H9 (cell line): ENCODE measurements around the gene PIANP. TPM values are rescaled to one million over a fixed set of nuclear protein-coding genes. Genes with fewer than 3 reads are reported as not detected.

ENCODE experiments used
- DNase-seq: peaks from one replicate; pipeline ENCODE4 v3.0.0-alpha.2; 2017
- H2AFZ ChIP-seq: one replicate; pipeline ENCODE4 v1.6.1; 2013; ENCODE audit warnings: mild to moderate bottlenecking, low read length, control low read depth, moderate library complexity
- H2AK5ac ChIP-seq: 2 replicates; pipeline ENCODE4 v1.6.1; 2013; ENCODE audit warnings: low read length, control low read depth, mixed read lengths; ENCODE audit not compliant: insufficient read length
- H2BK120ac ChIP-seq: one replicate; pipeline ENCODE4 v1.6.1; 2013; ENCODE audit warnings: low read depth, mild to moderate bottlenecking, low read length, control low read depth, inconsistent platforms; ENCODE audit not compliant: poor library complexity, severe bottlenecking
- H2BK12ac ChIP-seq: 2 replicates; pipeline ENCODE4 v1.6.1; 2013; ENCODE audit warnings: low read length, control low read depth, mixed read lengths, low read depth; ENCODE audit not compliant: insufficient read length
- H2BK15ac ChIP-seq: 2 replicates; pipeline ENCODE4 v1.6.1; 2013; ENCODE audit warnings: low read depth, low read length, control low read depth
- H2BK20ac ChIP-seq: one replicate; pipeline ENCODE4 v1.6.1; 2013; ENCODE audit warnings: low read depth, mild to moderate bottlenecking, low read length, control low read depth, inconsistent platforms; ENCODE audit not compliant: poor library complexity, severe bottlenecking
- H2BK5ac ChIP-seq: 2 replicates; pipeline ENCODE4 v1.6.1; 2013; ENCODE audit warnings: low read length, control low read depth, mixed read lengths; ENCODE audit not compliant: insufficient read length
- H3K14ac ChIP-seq: 2 replicates; pipeline ENCODE4 v1.6.1; 2013; ENCODE audit warnings: low read length, control low read depth; ENCODE audit not compliant: insufficient read depth
- H3K18ac ChIP-seq: 2 replicates; pipeline ENCODE4 v1.6.1; 2013; ENCODE audit warnings: low read depth, mild to moderate bottlenecking, mixed read lengths, low read length, control low read depth; ENCODE audit not compliant: insufficient read length
- H3K23ac ChIP-seq: 2 replicates; pipeline ENCODE4 v1.6.1; 2013; ENCODE audit warnings: low read length, control low read depth, mixed read lengths, low read depth; ENCODE audit not compliant: insufficient read length
- H3K23me2 ChIP-seq: 2 replicates; pipeline ENCODE4 v1.6.1; 2013; ENCODE audit warnings: low read depth, mild to moderate bottlenecking, mixed read lengths, low read length, control low read depth; ENCODE audit not compliant: insufficient read length, poor library complexity, severe bottlenecking
- H3K27ac ChIP-seq: 2 replicates; pipeline ENCODE4 v1.5.1; 2013; ENCODE audit warnings: low read length, control low read depth, mixed read lengths, low read depth; ENCODE audit not compliant: insufficient read length
- H3K27me3 ChIP-seq: 2 replicates; pipeline ENCODE4 v1.6.1; 2013; ENCODE audit warnings: low read length, control low read depth, inconsistent platforms; ENCODE audit not compliant: insufficient read depth
- H3K4ac ChIP-seq: 2 replicates; pipeline ENCODE4 v1.6.1; 2013; ENCODE audit warnings: low read depth, mild to moderate bottlenecking, control low read depth, inconsistent platforms, low read length, moderate library complexity
- H3K4me1 ChIP-seq: 2 replicates; pipeline ENCODE4 v1.6.1; 2013; ENCODE audit warnings: low read length, control low read depth, inconsistent platforms; ENCODE audit not compliant: insufficient read depth
- H3K4me2 ChIP-seq: 2 replicates; pipeline ENCODE4 v1.6.1; 2013; ENCODE audit warnings: low read length, control low read depth, mixed read lengths; ENCODE audit not compliant: insufficient read length, insufficient read depth
- H3K56ac ChIP-seq: 2 replicates; pipeline ENCODE4 v1.6.1; 2013; ENCODE audit warnings: low read depth, mild to moderate bottlenecking, mixed read lengths, low read length, control low read depth; ENCODE audit not compliant: insufficient read length
- H3K79me1 ChIP-seq: 2 replicates; pipeline ENCODE4 v1.6.1; 2013; ENCODE audit warnings: low read depth, mild to moderate bottlenecking, moderate library complexity, low read length, control low read depth, inconsistent platforms; ENCODE audit not compliant: insufficient read depth, poor library complexity, severe bottlenecking
- H3K79me2 ChIP-seq: 2 replicates; pipeline ENCODE4 v1.6.1; 2013; ENCODE audit warnings: low read length, control low read depth, inconsistent platforms; ENCODE audit not compliant: insufficient read depth
- H3K9ac ChIP-seq: 2 replicates; pipeline ENCODE4 v1.6.1; 2013; ENCODE audit warnings: low read length, control low read depth, mixed read lengths; ENCODE audit not compliant: insufficient read length; ENCODE audit errors: extremely low read depth
- H3K9me3 ChIP-seq: one replicate; pipeline ENCODE4 v1.6.1; 2013; ENCODE audit warnings: low read depth, low read length, inconsistent platforms; ENCODE audit not compliant: control insufficient read depth
- H3T11ph ChIP-seq: one replicate; pipeline ENCODE4 v1.6.1; 2013; ENCODE audit warnings: mild to moderate bottlenecking, low read length, control low read depth, inconsistent platforms
- H4K20me1 ChIP-seq: one replicate; pipeline ENCODE4 v1.6.1; 2013; ENCODE audit not compliant: control insufficient read depth, insufficient read length, insufficient read depth
- H4K5ac ChIP-seq: 2 replicates; pipeline ENCODE4 v1.6.1; 2013; ENCODE audit warnings: low read depth, mild to moderate bottlenecking, mixed read lengths, low read length, control low read depth; ENCODE audit not compliant: insufficient read length
- H4K8ac ChIP-seq: replicated peaks from 2 replicates; pipeline ENCODE4 v1.6.1; 2013; ENCODE audit warnings: low read length, control low read depth, mixed read lengths, low read depth; ENCODE audit not compliant: insufficient read length
- H4K91ac ChIP-seq: 2 replicates; pipeline ENCODE4 v1.6.1; 2013; ENCODE audit warnings: low read depth, mild to moderate bottlenecking, moderate library complexity, mixed read lengths, low read length, control low read depth; ENCODE audit not compliant: insufficient read length
- H3K27ac Mint-ChIP-seq, 3 experiments: 2 replicates in 2 of 3; 3 replicates in 1 of 3; pipeline ENCODE4 v1.8.0; 2020 to 2021; ENCODE audit warnings: mixed read lengths in 3 of 3, mild to moderate bottlenecking in 1 of 3, moderate library complexity in 1 of 3
- H3K27me3 Mint-ChIP-seq: 2 replicates; pipeline ENCODE4 v1.8.0; 2021; ENCODE audit warnings: low read depth, mild to moderate bottlenecking, moderate library complexity, mixed read lengths
- H3K36me3 Mint-ChIP-seq, 3 experiments: 2 replicates in 2 of 3; 3 replicates in 1 of 3; pipeline ENCODE4 v1.8.0; 2020 to 2021; ENCODE audit warnings: low read depth in 3 of 3, mixed read lengths in 3 of 3; ENCODE audit not compliant: insufficient read depth in 1 of 3
- H3K4me1 Mint-ChIP-seq, 2 experiments: 2 replicates each; pipeline ENCODE4 v1.8.0; 2020; ENCODE audit warnings: mixed read lengths in 2 of 2
- H3K4me3 Mint-ChIP-seq, 2 experiments: 2 replicates in 1 of 2; 3 replicates in 1 of 2; pipeline ENCODE4 v1.8.0; 2020 to 2021; ENCODE audit warnings: mild to moderate bottlenecking in 2 of 2, mixed read lengths in 2 of 2, moderate library complexity in 1 of 2
- H3K9me3 Mint-ChIP-seq, 2 experiments: 2 replicates in 1 of 2; 3 replicates in 1 of 2; pipeline ENCODE4 v1.8.0; 2020; ENCODE audit warnings: mild to moderate bottlenecking in 2 of 2, mixed read lengths in 2 of 2, moderate library complexity in 1 of 2
- WGBS: extraction: QIAGEN DNeasy Blood & Tissue Kit; methylation state at CpG from one replicate; pipeline ENCODE4 v1.1.7; 2013; ENCODE audit warnings: missing lambda C conversion rate, low lambda C conversion rate, mixed read lengths; ENCODE audit not compliant: insufficient read length; ENCODE audit errors: extremely low coverage; 5-methylcytosine and 5-hydroxymethylcytosine counted together
- total RNA-seq: library from RNA; stranded (reverse); gene quantifications from 2 replicates; pipeline ENCODE4 v1.2.1, GENCODE V29; 2021
- TF ChIP-seq, protein P1 (sequence below): fragments of 200-600 bp; sonication (generic); conservative IDR thresholded peaks from 3 replicates; pipeline ENCODE4 v1.8.0; 2021; ENCODE audit warnings: antibody characterized with exemption, mild to moderate bottlenecking

The PIANP gene
- total RNA-seq, 1 experiment from 2014 or later = 6.6 TPM

DNA sequence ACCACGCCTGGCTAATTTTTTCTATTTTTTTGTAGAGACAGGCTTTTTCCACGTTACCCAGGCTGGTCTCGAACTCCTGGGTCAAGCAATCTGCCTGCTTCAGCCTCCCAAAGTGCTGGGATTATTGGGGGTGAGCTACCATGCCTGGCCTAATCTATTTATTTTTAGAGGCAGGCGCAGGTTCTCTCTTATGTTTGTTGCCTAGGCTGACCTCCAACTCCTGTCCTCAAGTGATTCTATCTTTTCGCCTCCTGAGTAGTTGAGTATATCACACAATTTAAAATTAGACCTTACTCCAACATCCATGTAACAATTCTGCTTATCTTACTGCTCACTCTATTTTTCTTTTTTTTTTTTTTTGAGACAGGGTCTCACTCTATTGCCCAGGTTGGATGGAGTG, 46.6 kb downstream of the PIANP start:
- H2BK15ac ChIP-seq = no peak overlapping the region
- H3K4ac ChIP-seq = no peak overlapping the region
- TF ChIP-seq, protein P1, sequence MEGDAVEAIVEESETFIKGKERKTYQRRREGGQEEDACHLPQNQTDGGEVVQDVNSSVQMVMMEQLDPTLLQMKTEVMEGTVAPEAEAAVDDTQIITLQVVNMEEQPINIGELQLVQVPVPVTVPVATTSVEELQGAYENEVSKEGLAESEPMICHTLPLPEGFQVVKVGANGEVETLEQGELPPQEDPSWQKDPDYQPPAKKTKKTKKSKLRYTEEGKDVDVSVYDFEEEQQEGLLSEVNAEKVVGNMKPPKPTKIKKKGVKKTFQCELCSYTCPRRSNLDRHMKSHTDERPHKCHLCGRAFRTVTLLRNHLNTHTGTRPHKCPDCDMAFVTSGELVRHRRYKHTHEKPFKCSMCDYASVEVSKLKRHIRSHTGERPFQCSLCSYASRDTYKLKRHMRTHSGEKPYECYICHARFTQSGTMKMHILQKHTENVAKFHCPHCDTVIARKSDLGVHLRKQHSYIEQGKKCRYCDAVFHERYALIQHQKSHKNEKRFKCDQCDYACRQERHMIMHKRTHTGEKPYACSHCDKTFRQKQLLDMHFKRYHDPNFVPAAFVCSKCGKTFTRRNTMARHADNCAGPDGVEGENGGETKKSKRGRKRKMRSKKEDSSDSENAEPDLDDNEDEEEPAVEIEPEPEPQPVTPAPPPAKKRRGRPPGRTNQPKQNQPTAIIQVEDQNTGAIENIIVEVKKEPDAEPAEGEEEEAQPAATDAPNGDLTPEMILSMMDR = no peak
- H3K79me1 ChIP-seq = no peaks in the 10 kb centered on the region
- H4K5ac ChIP-seq = no peak overlapping the region
- no peak overlapping the region for H2AFZ ChIP-seq
- H2BK120ac ChIP-seq = no peak overlapping the region
- no peak overlapping the region for H2BK12ac ChIP-seq
- H3K79me2 ChIP-seq = no peaks in the 10 kb centered on the region
- no peaks in the 10 kb centered on the region for H3K9me3 ChIP-seq
- H3K27ac ChIP-seq = no peak overlapping the region
- no peak overlapping the region for H3K56ac ChIP-seq
- H3K14ac ChIP-seq = no peak overlapping the region
- H2AK5ac ChIP-seq = no peak overlapping the region
- H3K23me2 ChIP-seq = no peaks in the 10 kb centered on the region
- Mint-ChIP-seq H3K36me3 (peaks cover 14 to 67% (median 45%) of the 10 kb centered on the region in 3 experiments), H3K27ac (no peak overlapping the region), H3K4me1 (no peaks in the 10 kb centered on the region), H3K4me3 (no peak overlapping the region), H3K9me3 (no peaks in the 10 kb centered on the region), H3K27me3 (no peaks in the 10 kb centered on the region)
- no peak overlapping the region for H3T11ph ChIP-seq
- H3K4me1 ChIP-seq = no peaks in the 10 kb centered on the region
- no peak overlapping the region for H3K23ac ChIP-seq
- DNase-seq = no peak
- no peaks in the 10 kb centered on the region for H3K27me3 ChIP-seq
- no peak overlapping the region for H3K9ac ChIP-seq
- H3K4me2 ChIP-seq = no peak overlapping the region
- no CpG with 5 or more reads among the region's 5 CpGs for WGBS
- H4K8ac ChIP-seq = no peak overlapping the region
- no peak overlapping the region for H2BK5ac ChIP-seq
- H2BK20ac ChIP-seq = no peak overlapping the region
- H3K18ac ChIP-seq = no peak overlapping the region
- no peaks in the 10 kb centered on the region for H4K20me1 ChIP-seq
- no peak overlapping the region for H4K91ac ChIP-seq
